Suprapubic skin (tissue), 4 donors: ENCODE measurements around the gene RAB6B. TPM values are rescaled to one million over a fixed set of nuclear protein-coding genes. Genes with fewer than 3 reads are reported as not detected.

Source experiments
- DNase-seq, 2 donors: peaks; one replicate each; pipeline ENCODE4 v3.0.0-alpha.2; 2019; ENCODE audit warnings: low spot score in 2 of 2
- H3K27ac ChIP-seq: fragments of 200-600 bp; sonication (generic); one replicate; pipeline ENCODE4 v1.5.1; 2019
- H3K27me3 ChIP-seq: fragments of 200-600 bp; sonication (generic); one replicate; pipeline ENCODE4 v1.5.1; 2019
- H3K36me3 ChIP-seq: fragments of 200-600 bp; sonication (generic); one replicate; pipeline ENCODE4 v1.5.1; 2019
- H3K4me1 ChIP-seq: fragments of 200-600 bp; sonication (generic); one replicate; pipeline ENCODE4 v1.5.1; 2019
- H3K4me3 ChIP-seq: fragments of 200-600 bp; sonication (generic); one replicate; pipeline ENCODE4 v1.5.1; 2019; ENCODE audit warnings: mild to moderate bottlenecking
- H3K9me3 ChIP-seq: fragments of 200-600 bp; sonication (generic); one replicate; pipeline ENCODE4 v1.5.1; 2019
- EP300 ChIP-seq: sonication (generic); formaldehyde crosslinking; IDR thresholded peaks from one replicate; pipeline ENCODE4 v1.6.1; 2017; ENCODE audit warnings: antibody characterized with exemption
- POLR2A ChIP-seq, 2 donors: fragments of 450-650 bp; IDR thresholded peaks; one replicate each; pipeline ENCODE4 v1.6.1; 2017; ENCODE audit warnings: antibody characterized with exemption in 2 of 2, mild to moderate bottlenecking in 2 of 2, moderate library complexity in 2 of 2
- POLR2AphosphoS5 ChIP-seq, 3 donors: sonication (generic); formaldehyde crosslinking; IDR thresholded peaks; one replicate each; pipeline ENCODE4 v1.6.1; 2017; ENCODE audit warnings: antibody characterized with exemption in 3 of 3
- WGBS: methylation state at CpG from one replicate; pipeline ENCODE4 v1.1.5; 2018; 5-methylcytosine and 5-hydroxymethylcytosine counted together
- total RNA-seq, 4 donors: library from RNA; depleted of rRNA; stranded (reverse); fragments of >200 nt; gene quantifications; one replicate each; pipeline ENCODE4 v1.1.0, GENCODE V29; 2016
- TF ChIP-seq, protein P1 (sequence below), 2 donors: fragments of 200-600 bp in 1 of 2; fragments of 450-650 bp in 1 of 2; sonication (generic) in 1 of 2; IDR thresholded peaks; one replicate each; pipeline ENCODE4 v1.5.1; 2016 to 2019; ENCODE audit warnings: antibody characterized with exemption in 2 of 2, mild to moderate bottlenecking in 1 of 2, moderate library complexity in 1 of 2

Gene RAB6B
- total RNA-seq, 4 donors from 2014 or later, result 0.34 to 1.3 (median 0.83) TPM

DNA sequence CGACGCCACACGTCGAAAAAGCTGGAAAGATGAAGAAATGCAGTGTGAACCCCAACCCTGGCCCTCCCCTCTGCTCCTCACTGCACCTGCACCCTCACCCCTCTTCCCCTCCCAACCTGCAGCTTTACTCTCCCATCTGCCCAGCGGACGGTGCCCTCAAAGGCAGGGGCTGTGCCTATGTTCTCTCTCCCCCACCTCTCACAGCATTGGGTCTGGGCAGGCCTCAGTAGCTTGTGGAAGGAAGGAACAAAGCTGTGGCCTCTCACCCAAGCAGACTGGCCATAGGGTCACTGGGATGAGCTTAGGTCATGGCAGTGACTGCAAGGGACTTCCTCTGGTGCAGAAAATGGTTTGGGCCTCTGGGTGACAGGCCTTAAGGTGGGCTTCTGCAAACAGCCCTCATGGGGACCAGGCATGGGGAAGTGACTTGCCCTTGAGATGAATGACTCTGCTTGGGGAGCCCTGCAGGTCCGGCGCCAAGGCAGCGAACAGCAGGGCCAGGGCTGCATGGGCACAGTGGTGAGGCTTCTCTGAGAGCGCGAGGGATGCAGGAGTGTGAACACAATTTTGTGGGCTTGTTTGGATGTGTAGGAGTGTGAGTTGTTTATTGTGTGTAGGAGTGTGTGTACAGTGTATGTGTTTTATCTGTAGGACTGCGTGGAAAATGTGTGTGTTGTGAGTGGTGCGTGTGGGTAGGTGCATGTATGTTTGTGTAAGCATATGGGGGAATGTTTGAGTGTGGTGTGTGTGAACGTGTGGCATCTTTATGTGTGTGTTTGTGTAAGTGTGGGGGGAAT lies 60.9 kb downstream of the RAB6B start:
- Histone ChIP-seq H3K9me3 (no peaks in the 10 kb centered on the region), H3K27ac (no peak overlapping the region), H3K36me3 (no peaks in the 10 kb centered on the region), H3K4me1 (no peaks in the 10 kb centered on the region), H3K27me3 (no peaks in the 10 kb centered on the region), H3K4me3 (no peak overlapping the region)
- 91% methylated on average over 14 of the region's 14 CpGs for WGBS
- TF ChIP-seq EP300, result no peak
- DNase-seq, result no peak

DNA sequence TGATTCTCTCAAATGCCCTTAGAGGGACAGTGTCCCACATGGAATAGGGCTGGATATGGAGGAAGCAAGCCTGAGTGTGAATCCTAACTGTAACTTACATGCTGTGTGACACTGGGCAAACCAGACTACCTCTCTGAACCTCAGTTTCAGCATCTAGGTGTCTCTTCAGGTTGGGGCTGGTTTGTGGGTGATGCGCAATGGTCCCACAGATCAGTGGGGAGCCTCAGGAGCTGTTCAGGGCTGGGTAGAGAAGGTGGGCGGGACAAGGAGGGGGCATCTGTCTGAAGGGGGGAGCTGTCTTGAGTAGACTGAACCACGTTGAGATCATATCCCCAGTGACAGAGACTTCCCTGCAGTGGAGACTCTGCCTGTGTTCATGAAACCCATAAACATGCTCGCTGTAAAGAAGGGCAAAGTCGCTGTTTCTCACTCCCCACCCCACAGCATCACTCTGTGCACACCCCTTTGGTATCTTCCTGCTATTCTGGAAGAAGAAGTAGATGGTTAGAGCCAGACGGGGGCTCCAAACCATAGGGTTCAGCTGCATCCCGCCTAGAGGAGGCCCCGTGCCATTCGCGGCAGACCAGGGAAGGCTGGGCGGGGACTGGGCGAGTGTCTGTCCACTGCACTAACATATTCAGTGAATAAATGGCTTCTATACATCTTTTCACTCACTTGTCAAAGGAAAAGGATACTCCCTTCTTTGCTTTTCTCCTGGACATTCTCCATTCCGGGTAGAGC lies 61.6 kb downstream of the RAB6B start:
- Histone ChIP-seq H3K36me3 (no peaks in the 10 kb centered on the region), H3K27ac (no peak overlapping the region), H3K4me3 (no peak overlapping the region), H3K27me3 (no peaks in the 10 kb centered on the region), H3K9me3 (no peaks in the 10 kb centered on the region), H3K4me1 (no peaks in the 10 kb centered on the region)
- DNase-seq, result no peak
- no peak for TF ChIP-seq POLR2AphosphoS5 (IDR thresholded peaks at IDR 0.05)
- 91% methylated on average over 12 of the region's 13 CpGs for WGBS

DNA sequence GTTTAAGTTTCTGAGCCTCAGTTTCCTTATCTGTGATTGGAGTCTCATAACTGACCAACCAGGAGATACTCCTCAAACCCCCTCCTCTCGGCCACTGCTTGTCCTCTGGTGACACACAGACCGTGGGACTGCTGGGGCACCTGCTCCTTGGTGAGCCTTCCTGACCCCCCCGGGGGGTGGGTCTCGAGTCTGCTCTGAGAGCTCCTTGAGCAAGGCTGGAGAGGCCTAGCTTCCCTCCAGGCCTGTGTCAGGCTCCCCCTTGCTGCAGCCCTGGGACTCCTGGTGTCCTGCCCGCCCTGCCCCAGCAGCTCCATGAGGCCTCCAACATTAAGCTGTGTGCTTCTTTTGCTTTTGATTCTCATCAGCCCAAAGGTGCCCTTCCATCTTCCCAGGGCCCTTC lies 62.4 kb downstream of the RAB6B start:
- TF ChIP-seq POLR2AphosphoS5 (IDR thresholded peaks at IDR 0.05) (no peak), EP300 (no peak), POLR2A (IDR thresholded peaks at IDR 0.05) (no peak)
- TF ChIP-seq, protein P1, sequence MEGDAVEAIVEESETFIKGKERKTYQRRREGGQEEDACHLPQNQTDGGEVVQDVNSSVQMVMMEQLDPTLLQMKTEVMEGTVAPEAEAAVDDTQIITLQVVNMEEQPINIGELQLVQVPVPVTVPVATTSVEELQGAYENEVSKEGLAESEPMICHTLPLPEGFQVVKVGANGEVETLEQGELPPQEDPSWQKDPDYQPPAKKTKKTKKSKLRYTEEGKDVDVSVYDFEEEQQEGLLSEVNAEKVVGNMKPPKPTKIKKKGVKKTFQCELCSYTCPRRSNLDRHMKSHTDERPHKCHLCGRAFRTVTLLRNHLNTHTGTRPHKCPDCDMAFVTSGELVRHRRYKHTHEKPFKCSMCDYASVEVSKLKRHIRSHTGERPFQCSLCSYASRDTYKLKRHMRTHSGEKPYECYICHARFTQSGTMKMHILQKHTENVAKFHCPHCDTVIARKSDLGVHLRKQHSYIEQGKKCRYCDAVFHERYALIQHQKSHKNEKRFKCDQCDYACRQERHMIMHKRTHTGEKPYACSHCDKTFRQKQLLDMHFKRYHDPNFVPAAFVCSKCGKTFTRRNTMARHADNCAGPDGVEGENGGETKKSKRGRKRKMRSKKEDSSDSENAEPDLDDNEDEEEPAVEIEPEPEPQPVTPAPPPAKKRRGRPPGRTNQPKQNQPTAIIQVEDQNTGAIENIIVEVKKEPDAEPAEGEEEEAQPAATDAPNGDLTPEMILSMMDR (IDR thresholded peaks at IDR 0.05), result no peak
- Histone ChIP-seq H3K4me3 (no peak overlapping the region), H3K36me3 (no peaks in the 10 kb centered on the region), H3K27me3 (no peaks in the 10 kb centered on the region), H3K4me1 (no peaks in the 10 kb centered on the region), H3K9me3 (no peaks in the 10 kb centered on the region), H3K27ac (no peak overlapping the region)
- no peak for DNase-seq
- 94% methylated on average over 5 of the region's 5 CpGs for WGBS

DNA sequence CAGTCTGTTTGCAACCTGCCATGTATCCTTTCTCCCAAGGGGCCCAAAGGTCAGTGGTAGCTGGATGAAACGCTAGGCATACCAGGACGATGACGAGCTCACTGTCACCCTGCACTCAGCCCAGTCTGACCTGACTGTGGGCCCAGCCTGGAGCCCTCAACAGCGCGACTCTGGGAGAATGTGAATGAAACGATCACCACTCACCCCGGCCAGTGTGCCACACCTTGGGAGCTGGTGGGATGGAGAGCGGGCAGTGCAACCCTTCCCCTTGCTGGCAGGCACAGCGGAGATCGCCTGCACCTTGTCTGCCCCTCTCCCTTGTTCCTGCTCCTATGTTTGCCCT lies 62.9 kb downstream of the RAB6B start:
- Histone ChIP-seq H3K27me3 (no peaks in the 10 kb centered on the region), H3K4me3 (no peak overlapping the region), H3K9me3 (no peaks in the 10 kb centered on the region), H3K4me1 (no peaks in the 10 kb centered on the region), H3K36me3 (no peaks in the 10 kb centered on the region), H3K27ac (no peak overlapping the region)
- no peak for DNase-seq
- 93% methylated on average over 10 of the region's 10 CpGs for WGBS
- TF ChIP-seq, protein P1 (IDR thresholded peaks at IDR 0.05), result no peak
- TF ChIP-seq EP300 (no peak), POLR2AphosphoS5 (IDR thresholded peaks at IDR 0.05) (no peak), POLR2A (IDR thresholded peaks at IDR 0.05) (no peak)

DNA sequence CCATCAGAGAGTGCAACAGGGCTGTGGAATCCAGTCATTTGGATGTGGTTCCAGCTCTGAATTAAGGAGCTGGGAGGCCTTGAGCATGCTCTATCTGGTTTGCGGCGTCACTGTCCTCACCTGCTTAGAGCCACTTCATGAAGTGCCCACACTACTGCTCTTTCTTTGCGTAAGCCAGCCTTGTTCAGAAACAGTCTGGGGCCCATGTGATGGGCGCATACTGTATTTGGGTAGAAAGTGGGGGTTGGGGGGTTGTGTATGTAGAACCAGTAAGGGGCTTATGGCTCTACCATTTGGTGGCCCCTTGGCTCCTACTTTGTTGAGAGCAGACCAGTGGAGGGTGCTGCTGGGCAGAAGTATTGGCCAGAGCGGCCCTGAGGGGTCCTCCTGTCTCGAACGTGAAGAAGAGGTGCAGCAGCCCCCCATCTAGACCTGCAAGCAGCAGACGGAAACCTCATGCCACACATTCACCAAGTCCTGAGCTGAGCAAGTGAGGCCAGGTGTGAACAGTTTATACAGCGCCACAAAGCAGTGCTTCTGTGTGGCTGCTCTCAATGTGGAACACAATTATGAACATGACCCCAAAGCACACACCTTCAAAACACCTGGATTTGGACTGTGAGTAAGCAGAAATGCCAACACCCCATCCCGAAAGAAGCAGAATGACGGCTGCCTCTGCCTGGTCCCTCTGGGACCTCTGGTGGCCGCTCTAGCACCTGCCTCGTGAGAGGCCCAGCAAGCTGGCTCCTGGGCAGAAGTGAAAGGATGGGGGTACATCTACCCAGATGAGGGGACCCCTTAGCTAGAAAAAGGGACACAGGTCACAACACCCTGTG lies 63.5 kb downstream of the RAB6B start:
- Histone ChIP-seq H3K27ac (no peak overlapping the region), H3K4me1 (no peaks in the 10 kb centered on the region), H3K4me3 (no peak overlapping the region), H3K27me3 (no peaks in the 10 kb centered on the region), H3K36me3 (no peaks in the 10 kb centered on the region), H3K9me3 (no peaks in the 10 kb centered on the region)
- DNase-seq, result no peak
- TF ChIP-seq, protein P1 (IDR thresholded peaks at IDR 0.05), result no peak
- TF ChIP-seq EP300, result no peak
- TF ChIP-seq POLR2A (IDR thresholded peaks at IDR 0.05), result no peak
- 84% methylated on average over 13 of the region's 13 CpGs for WGBS

DNA sequence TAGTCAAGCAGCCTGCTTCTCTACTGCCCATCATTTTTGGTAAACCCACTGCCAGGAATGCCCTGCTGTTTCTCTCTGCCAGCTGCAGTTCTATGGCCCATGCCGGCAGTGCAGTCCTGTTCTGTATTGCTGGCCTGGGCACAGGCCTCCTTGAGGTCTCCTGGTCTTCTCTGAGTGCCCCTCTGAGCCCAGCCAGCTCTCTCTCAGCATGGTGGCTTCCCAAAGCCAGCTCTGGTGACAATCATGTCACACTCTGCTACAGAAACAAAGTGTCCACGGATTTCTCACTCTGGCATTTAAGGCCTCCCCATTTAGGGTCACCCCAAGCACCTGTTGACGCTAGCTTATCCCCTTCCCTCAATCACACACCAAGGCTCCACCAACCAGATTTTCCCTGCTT lies 65.6 kb downstream of the RAB6B start:
- no peaks in the 10 kb centered on the region for H3K36me3 ChIP-seq
- no peaks in the 10 kb centered on the region for H3K9me3 ChIP-seq
- 87% methylated on average over 3 of the region's 3 CpGs for WGBS
- TF ChIP-seq, protein P1 (IDR thresholded peaks at IDR 0.05), result no peak
- TF ChIP-seq EP300 (no peak), POLR2A (IDR thresholded peaks at IDR 0.05) (no peak), POLR2AphosphoS5 (IDR thresholded peaks at IDR 0.05) (no peak)
- no peak overlapping the region for H3K27ac ChIP-seq
- DNase-seq, result no peak
- H3K4me3 ChIP-seq, result no peak overlapping the region
- no peaks in the 10 kb centered on the region for H3K4me1 ChIP-seq
- no peaks in the 10 kb centered on the region for H3K27me3 ChIP-seq
